ENCODE data around the gene SF3B3. TPM values are rescaled to one million over a fixed set of nuclear protein-coding genes. Genes with fewer than 3 reads are reported as not detected.

SF3B3 gene
- total RNA-seq, result 100 to 1,000 TPM in 5 of 7 donors, 10 to 100 TPM in 2; 92.5 to 256 (median 205) TPM
- 10 to 100 TPM; 70.3 to 92.9 (median 82.9) TPM for polyA plus RNA-seq
- long read RNA-seq, donor 1, full-length matches to known transcripts, result 11 of 37 reads
- long read RNA-seq, donor 1, partial matches to known transcripts, result 26 of 37 reads
- long read RNA-seq, donor 1, other reads (novel, unspliced or antisense), result 0 of 37 reads
- long read RNA-seq, donor 2, full-length matches to known transcripts, result 13 of 28 reads
- long read RNA-seq, donor 2, partial matches to known transcripts, result 15 of 28 reads
- long read RNA-seq, donor 2, other reads (novel, unspliced or antisense), result 0 of 28 reads

DNA sequence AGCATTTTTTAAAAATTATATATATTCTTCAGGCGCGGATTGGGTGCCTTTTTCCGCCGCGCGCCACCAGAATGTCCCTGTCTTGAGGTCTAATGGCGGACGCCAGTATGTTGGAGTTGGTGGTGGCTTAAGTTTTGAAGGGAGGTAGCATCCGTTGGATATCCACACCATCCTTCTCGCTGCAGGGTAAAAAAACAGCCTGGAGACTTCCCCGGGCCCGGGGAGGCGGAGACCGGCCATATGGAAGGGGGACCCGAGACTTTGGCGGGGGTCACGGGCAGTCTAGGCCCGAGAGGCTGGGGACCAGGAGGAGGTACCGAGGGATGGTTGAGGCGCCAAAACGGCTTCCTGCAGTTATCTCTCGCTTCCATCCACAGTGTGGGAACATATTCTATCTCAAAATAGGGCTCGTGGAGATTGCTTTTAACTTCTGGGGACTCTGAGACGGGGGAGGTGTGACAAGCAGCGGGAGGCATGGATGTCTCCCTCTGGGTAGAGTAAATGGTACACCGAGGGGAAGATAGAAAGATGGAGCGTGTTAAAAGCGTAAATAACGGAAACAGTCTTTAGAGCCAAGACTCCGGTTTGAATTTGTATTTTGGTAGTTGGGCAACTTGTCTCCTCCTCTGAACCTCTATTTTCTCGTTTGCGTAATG is at the start of gene SF3B3:
Gene SF3B3, plus strand, starts transcription at position 74 of the 656 bp plus-strand sequence. CDS start 2,841 bp downstream, outside the sequence.
- H3K9me3 ChIP-seq, result no peaks in the 10 kb centered on the region
- DNase-seq, result peak; percentile 90
- peak within 1 kb of the TSS; percentile 86 to 95 (median 93) for H3K27ac ChIP-seq
- H3K27me3 ChIP-seq (replicated peaks in 1 of 7), result no peaks in the 10 kb centered on the region
- TF ChIP-seq CTCF (IDR thresholded peaks at IDR 0.05 in 8 of 11, conservative IDR thresholded peaks at IDR 0.05 in 3 of 11), result peak in 1 of 11 experiments; percentile 5
- TF ChIP-seq POLR2AphosphoS5 (IDR thresholded peaks at IDR 0.05), result peak; percentile 53 to 76 (median 61)
- TF ChIP-seq POLR2A (IDR thresholded peaks at IDR 0.05), result no peak
- peaks cover 36 to 86% (median 63%) of the 10 kb centered on the region in 6 donors for H3K4me1 ChIP-seq
- intact Hi-C loops (cut with DNase I; ENCODE audit: low total_unique reads), result no loop called here
- peak within 1 kb of the TSS; percentile 84 to 100 (median 93) for H3K4me3 ChIP-seq
- peaks cover 0 to 45% (median 18%) of the 10 kb centered on the region in 6 donors for H3K36me3 ChIP-seq
- WGBS, 5 donors, result 0 to 1% (median 0%) methylated on average over 32 of the region's 32 CpGs

GRCh38 chr16:70474320-70475053 is 49.1 kb upstream of the SF3B3 start:
- Histone ChIP-seq H3K27ac (no peak overlapping the region), H3K4me3 (no peak overlapping the region), H3K27me3 (replicated peaks in 1 of 7) (no peaks in the 10 kb centered on the region), H3K4me1 (peaks cover 0 to 23% (median 6%) of the 10 kb centered on the region in 6 donors), H3K9me3 (no peaks in the 10 kb centered on the region), H3K36me3 (peaks cover 0 to 95% (median 40%) of the 10 kb centered on the region in 6 donors)
- WGBS, 5 donors, result 91 to 98% (median 94%) methylated on average over 10 to 22 of the region's 22 CpGs
- intact Hi-C loops (cut with DNase I; ENCODE audit: low total_unique reads), result no loop called here
- TF ChIP-seq POLR2A (IDR thresholded peaks at IDR 0.05) (no peak), POLR2AphosphoS5 (IDR thresholded peaks at IDR 0.05) (peak in 1 of 3 donors; percentile 23), CTCF (IDR thresholded peaks at IDR 0.05 in 8 of 11, conservative IDR thresholded peaks at IDR 0.05 in 3 of 11) (no peak)
- no peak for DNase-seq

DNA sequence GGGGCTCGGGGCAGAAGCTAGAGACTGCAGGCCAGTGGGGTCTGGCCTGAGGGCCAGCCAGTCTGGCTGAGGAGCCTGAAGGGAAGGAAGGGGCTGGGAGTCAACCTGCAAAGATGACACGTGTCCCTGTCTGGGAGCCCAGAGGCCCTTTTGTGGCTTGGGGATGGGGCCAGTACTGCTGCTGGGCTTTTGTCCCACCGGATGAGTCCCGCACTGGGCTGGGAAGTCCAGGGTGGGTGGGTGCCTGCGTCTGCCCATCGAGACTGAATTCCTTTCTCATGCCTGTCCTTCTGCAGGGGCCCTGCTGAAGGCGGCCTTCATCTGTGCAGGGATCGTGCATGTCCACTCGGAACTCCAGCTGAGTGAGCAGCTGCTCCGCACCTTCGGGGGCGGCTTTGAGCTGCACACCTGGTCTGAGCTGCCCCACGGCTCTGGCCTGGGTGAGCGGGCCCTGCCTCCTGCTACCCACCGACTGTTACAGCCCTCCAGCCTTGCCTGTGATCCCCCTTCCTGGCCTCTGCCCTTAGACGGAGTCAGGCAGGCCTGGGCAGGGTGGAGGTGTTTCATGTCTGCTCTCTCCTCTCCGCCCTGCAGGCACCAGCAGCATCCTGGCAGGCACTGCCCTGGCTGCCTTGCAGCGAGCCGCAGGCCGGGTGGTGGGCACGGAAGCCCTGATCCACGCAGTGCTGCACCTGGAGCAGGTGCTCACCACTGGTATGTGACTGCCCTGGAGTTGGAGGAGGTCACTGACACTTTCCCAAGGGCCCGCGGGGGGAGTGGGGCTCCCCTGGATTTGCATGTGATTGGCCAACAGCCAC is 48.4 kb upstream of the SF3B3 start:
- 80 to 98% (median 92%) methylated on average over 15 to 24 of the region's 24 CpGs for WGBS, 5 donors
- no peak for DNase-seq
- H3K36me3 ChIP-seq, result peaks cover 0 to 97% (median 48%) of the 10 kb centered on the region in 6 donors
- no peak overlapping the region for H3K4me3 ChIP-seq
- no peak for TF ChIP-seq CTCF (IDR thresholded peaks at IDR 0.05 in 8 of 11, conservative IDR thresholded peaks at IDR 0.05 in 3 of 11)
- TF ChIP-seq POLR2A (IDR thresholded peaks at IDR 0.05), result no peak
- TF ChIP-seq POLR2AphosphoS5 (IDR thresholded peaks at IDR 0.05), result peak in 1 of 3 donors; percentile 58
- peaks cover 0 to 24% (median 7%) of the 10 kb centered on the region in 6 donors for H3K4me1 ChIP-seq
- intact Hi-C loops (cut with DNase I; ENCODE audit: low total_unique reads), result no loop called here
- H3K27me3 ChIP-seq (replicated peaks in 1 of 7), result no peaks in the 10 kb centered on the region
- no peaks in the 10 kb centered on the region for H3K9me3 ChIP-seq
- H3K27ac ChIP-seq, result no peak overlapping the region

Measured in spleen (tissue), 13 donors.